AG04450 (cell line): ENCODE data around the gene ATP6V0D1. TPM values are rescaled to one million over a fixed set of nuclear protein-coding genes. Genes with fewer than 3 reads are reported as not detected.

Experiments
- CTCF ChIA-PET: fragments of 300-600, 350-600 bp; formaldehyde crosslinking; extraction: SDS; loops from one replicate; lab custom pipeline; 2022; ENCODE audit warnings: antibody characterized with exemption, inconsistent platforms; lab: Charles Lee
- POLR2A ChIA-PET: fragments of 350-600 bp; formaldehyde crosslinking; extraction: SDS; loops from one replicate; lab custom pipeline; 2021; ENCODE audit warnings: antibody characterized with exemption, inconsistent platforms; lab: Yijun Ruan, JAX
- DNase-seq: peaks from one replicate; pipeline ENCODE4 v3.0.0-alpha.2; 2011; ENCODE audit warnings: low read depth, low spot score
- H3K27ac ChIP-seq: one replicate; pipeline ENCODE4 v1.5.1; 2012; ENCODE audit warnings: low read depth, low read length, control low read depth
- H3K27me3 ChIP-seq: one replicate; pipeline ENCODE4 v1.6.0; 2012; ENCODE audit warnings: low read length; ENCODE audit not compliant: control insufficient read depth, insufficient read depth
- H3K4me3 ChIP-seq: 2 replicates; pipeline ENCODE4 v1.5.1; 2011; ENCODE audit warnings: mild to moderate bottlenecking, low read depth, low read length, control low read depth
- H3K9me3 ChIP-seq: 2 replicates; pipeline ENCODE4 v1.5.1; 2012; ENCODE audit warnings: low read length; ENCODE audit not compliant: control insufficient read depth, insufficient read depth
- CTCF ChIP-seq: IDR thresholded peaks from 2 replicates; pipeline ENCODE4 v1.5.1; 2011; ENCODE audit warnings: low read depth, low read length, control low read depth, inconsistent platforms
- polyA plus RNA-seq: library from polyadenylated mRNA; depleted of rRNA; stranded (reverse); fragments of >200 nt; gene quantifications from 2 replicates; pipeline ENCODE4 v1.2.3, GENCODE V29; 2011

Gene ATP6V0D1
- polyA plus RNA-seq, 1 experiment = 101 TPM

- ChIA-PET POLR2A (interaction anchor here (0.7 kb wide), 1 partner anchor 29 kb away, joined by 4 read pairs; no protein-coding TSS in a partner anchor), CTCF (interaction anchor here (0.6 to 1.4 kb wide), 7 partner anchors 10 to 388 kb away, joined by 3 to 10 read pairs (median 3); no protein-coding TSS in a partner anchor)
- no peaks in the 10 kb centered on the region for H3K27me3 ChIP-seq
- no peaks in the 10 kb centered on the region for H3K9me3 ChIP-seq
- H3K27ac ChIP-seq = no peak overlapping the region
- DNase-seq = no peak
- H3K4me3 ChIP-seq = no peak overlapping the region
- no peak for TF ChIP-seq CTCF
Measured at GRCh38 chr16:67470359-67470758, 10.6 kb downstream of the ATP6V0D1 start.

GRCh38 chr16:67468731-67469130, 12.2 kb downstream of the ATP6V0D1 start:
- Histone ChIP-seq H3K27ac (no peak overlapping the region), H3K4me3 (no peak overlapping the region), H3K9me3 (no peaks in the 10 kb centered on the region), H3K27me3 (no peaks in the 10 kb centered on the region)
- no peak for TF ChIP-seq CTCF
- no peak for DNase-seq
- ChIA-PET CTCF (interaction anchor here (0.7 to 7.7 kb wide), 5 partner anchors 12 to 42 kb away, joined by 3 to 154 read pairs (median 3); partner anchors contain the start of genes ATP6V0D1 and HSD11B2), POLR2A (no interaction called here)

GRCh38 chr16:67466581-67466980, 14.4 kb downstream of the ATP6V0D1 start:
- no peak overlapping the region for H3K4me3 ChIP-seq
- no peaks in the 10 kb centered on the region for H3K9me3 ChIP-seq
- TF ChIP-seq CTCF = no peak
- no peak overlapping the region for H3K27ac ChIP-seq
- ChIA-PET POLR2A (no interaction called here), CTCF (interaction anchor here (0.7 to 7.7 kb wide), 13 partner anchors 8 to 211 kb away, joined by 3 to 154 read pairs (median 5); partner anchors contain the start of gene HSD11B2)
- no peak for DNase-seq
- H3K27me3 ChIP-seq = no peaks in the 10 kb centered on the region

GRCh38 chr16:67464565-67464964, 16.4 kb downstream of the ATP6V0D1 start:
- Histone ChIP-seq H3K27me3 (no peaks in the 10 kb centered on the region), H3K27ac (no peak overlapping the region), H3K4me3 (no peak overlapping the region), H3K9me3 (no peaks in the 10 kb centered on the region)
- no peak for TF ChIP-seq CTCF
- POLR2A ChIA-PET = no interaction called here
- CTCF ChIA-PET = interaction anchor here (1.4 to 7.7 kb wide), 2 partner anchors 17 to 38 kb away, joined by 8 to 154 read pairs; partner anchors contain the start of gene ATP6V0D1
- no peak for DNase-seq

GRCh38 chr16:67463691-67464090, 17.3 kb downstream of the ATP6V0D1 start:
- TF ChIP-seq CTCF = no peak
- H3K4me3 ChIP-seq = no peak overlapping the region
- H3K27ac ChIP-seq = no peak overlapping the region
- no peaks in the 10 kb centered on the region for H3K9me3 ChIP-seq
- POLR2A ChIA-PET = interaction anchor here (0.7 to 1.0 kb wide), 2 partner anchors 16 to 199 kb away, joined by 3 to 4 read pairs; no protein-coding TSS in a partner anchor
- DNase-seq = no peak
- no peaks in the 10 kb centered on the region for H3K27me3 ChIP-seq
- CTCF ChIA-PET = interaction anchor here (1.1 to 7.7 kb wide), 3 partner anchors 17 to 37 kb away, joined by 3 to 154 read pairs (median 7); partner anchors contain the start of genes ATP6V0D1 and HSD11B2
